H9 (cell line): ENCODE measurements around the gene KIRREL3. TPM values are rescaled to one million over a fixed set of nuclear protein-coding genes. Genes with fewer than 3 reads are reported as not detected.

Experiments used
- DNase-seq: peaks from one replicate; pipeline ENCODE4 v3.0.0-alpha.2; 2017
- H2AFZ ChIP-seq: one replicate; pipeline ENCODE4 v1.6.1; 2013; ENCODE audit warnings: mild to moderate bottlenecking, low read length, control low read depth, moderate library complexity
- H2AK5ac ChIP-seq: 2 replicates; pipeline ENCODE4 v1.6.1; 2013; ENCODE audit warnings: low read length, control low read depth, mixed read lengths; ENCODE audit not compliant: insufficient read length
- H2BK120ac ChIP-seq: one replicate; pipeline ENCODE4 v1.6.1; 2013; ENCODE audit warnings: low read depth, mild to moderate bottlenecking, low read length, control low read depth, inconsistent platforms; ENCODE audit not compliant: poor library complexity, severe bottlenecking
- H2BK12ac ChIP-seq: 2 replicates; pipeline ENCODE4 v1.6.1; 2013; ENCODE audit warnings: low read length, control low read depth, mixed read lengths, low read depth; ENCODE audit not compliant: insufficient read length
- H2BK15ac ChIP-seq: 2 replicates; pipeline ENCODE4 v1.6.1; 2013; ENCODE audit warnings: low read depth, low read length, control low read depth
- H2BK20ac ChIP-seq: one replicate; pipeline ENCODE4 v1.6.1; 2013; ENCODE audit warnings: low read depth, mild to moderate bottlenecking, low read length, control low read depth, inconsistent platforms; ENCODE audit not compliant: poor library complexity, severe bottlenecking
- H2BK5ac ChIP-seq: 2 replicates; pipeline ENCODE4 v1.6.1; 2013; ENCODE audit warnings: low read length, control low read depth, mixed read lengths; ENCODE audit not compliant: insufficient read length
- H3K14ac ChIP-seq: 2 replicates; pipeline ENCODE4 v1.6.1; 2013; ENCODE audit warnings: low read length, control low read depth; ENCODE audit not compliant: insufficient read depth
- H3K18ac ChIP-seq: 2 replicates; pipeline ENCODE4 v1.6.1; 2013; ENCODE audit warnings: low read depth, mild to moderate bottlenecking, mixed read lengths, low read length, control low read depth; ENCODE audit not compliant: insufficient read length
- H3K23ac ChIP-seq: 2 replicates; pipeline ENCODE4 v1.6.1; 2013; ENCODE audit warnings: low read length, control low read depth, mixed read lengths, low read depth; ENCODE audit not compliant: insufficient read length
- H3K23me2 ChIP-seq: 2 replicates; pipeline ENCODE4 v1.6.1; 2013; ENCODE audit warnings: low read depth, mild to moderate bottlenecking, mixed read lengths, low read length, control low read depth; ENCODE audit not compliant: insufficient read length, poor library complexity, severe bottlenecking
- H3K27ac ChIP-seq: 2 replicates; pipeline ENCODE4 v1.5.1; 2013; ENCODE audit warnings: low read length, control low read depth, mixed read lengths, low read depth; ENCODE audit not compliant: insufficient read length
- H3K27me3 ChIP-seq: 2 replicates; pipeline ENCODE4 v1.6.1; 2013; ENCODE audit warnings: low read length, control low read depth, inconsistent platforms; ENCODE audit not compliant: insufficient read depth
- H3K4ac ChIP-seq: 2 replicates; pipeline ENCODE4 v1.6.1; 2013; ENCODE audit warnings: low read depth, mild to moderate bottlenecking, control low read depth, inconsistent platforms, low read length, moderate library complexity
- H3K4me1 ChIP-seq: 2 replicates; pipeline ENCODE4 v1.6.1; 2013; ENCODE audit warnings: low read length, control low read depth, inconsistent platforms; ENCODE audit not compliant: insufficient read depth
- H3K4me2 ChIP-seq: 2 replicates; pipeline ENCODE4 v1.6.1; 2013; ENCODE audit warnings: low read length, control low read depth, mixed read lengths; ENCODE audit not compliant: insufficient read length, insufficient read depth
- H3K56ac ChIP-seq: 2 replicates; pipeline ENCODE4 v1.6.1; 2013; ENCODE audit warnings: low read depth, mild to moderate bottlenecking, mixed read lengths, low read length, control low read depth; ENCODE audit not compliant: insufficient read length
- H3K79me1 ChIP-seq: 2 replicates; pipeline ENCODE4 v1.6.1; 2013; ENCODE audit warnings: low read depth, mild to moderate bottlenecking, moderate library complexity, low read length, control low read depth, inconsistent platforms; ENCODE audit not compliant: insufficient read depth, poor library complexity, severe bottlenecking
- H3K79me2 ChIP-seq: 2 replicates; pipeline ENCODE4 v1.6.1; 2013; ENCODE audit warnings: low read length, control low read depth, inconsistent platforms; ENCODE audit not compliant: insufficient read depth
- H3K9ac ChIP-seq: 2 replicates; pipeline ENCODE4 v1.6.1; 2013; ENCODE audit warnings: low read length, control low read depth, mixed read lengths; ENCODE audit not compliant: insufficient read length; ENCODE audit errors: extremely low read depth
- H3K9me3 ChIP-seq: one replicate; pipeline ENCODE4 v1.6.1; 2013; ENCODE audit warnings: low read depth, low read length, inconsistent platforms; ENCODE audit not compliant: control insufficient read depth
- H3T11ph ChIP-seq: one replicate; pipeline ENCODE4 v1.6.1; 2013; ENCODE audit warnings: mild to moderate bottlenecking, low read length, control low read depth, inconsistent platforms
- H4K20me1 ChIP-seq: one replicate; pipeline ENCODE4 v1.6.1; 2013; ENCODE audit not compliant: control insufficient read depth, insufficient read length, insufficient read depth
- H4K5ac ChIP-seq: 2 replicates; pipeline ENCODE4 v1.6.1; 2013; ENCODE audit warnings: low read depth, mild to moderate bottlenecking, mixed read lengths, low read length, control low read depth; ENCODE audit not compliant: insufficient read length
- H4K8ac ChIP-seq: replicated peaks from 2 replicates; pipeline ENCODE4 v1.6.1; 2013; ENCODE audit warnings: low read length, control low read depth, mixed read lengths, low read depth; ENCODE audit not compliant: insufficient read length
- H4K91ac ChIP-seq: 2 replicates; pipeline ENCODE4 v1.6.1; 2013; ENCODE audit warnings: low read depth, mild to moderate bottlenecking, moderate library complexity, mixed read lengths, low read length, control low read depth; ENCODE audit not compliant: insufficient read length
- H3K27ac Mint-ChIP-seq, 3 experiments: 2 replicates in 2 of 3; 3 replicates in 1 of 3; pipeline ENCODE4 v1.8.0; 2020 to 2021; ENCODE audit warnings: mixed read lengths in 3 of 3, mild to moderate bottlenecking in 1 of 3, moderate library complexity in 1 of 3
- H3K27me3 Mint-ChIP-seq: 2 replicates; pipeline ENCODE4 v1.8.0; 2021; ENCODE audit warnings: low read depth, mild to moderate bottlenecking, moderate library complexity, mixed read lengths
- H3K36me3 Mint-ChIP-seq, 3 experiments: 2 replicates in 2 of 3; 3 replicates in 1 of 3; pipeline ENCODE4 v1.8.0; 2020 to 2021; ENCODE audit warnings: low read depth in 3 of 3, mixed read lengths in 3 of 3; ENCODE audit not compliant: insufficient read depth in 1 of 3
- H3K4me1 Mint-ChIP-seq, 2 experiments: 2 replicates each; pipeline ENCODE4 v1.8.0; 2020; ENCODE audit warnings: mixed read lengths in 2 of 2
- H3K4me3 Mint-ChIP-seq, 2 experiments: 2 replicates in 1 of 2; 3 replicates in 1 of 2; pipeline ENCODE4 v1.8.0; 2020 to 2021; ENCODE audit warnings: mild to moderate bottlenecking in 2 of 2, mixed read lengths in 2 of 2, moderate library complexity in 1 of 2
- H3K9me3 Mint-ChIP-seq, 2 experiments: 2 replicates in 1 of 2; 3 replicates in 1 of 2; pipeline ENCODE4 v1.8.0; 2020; ENCODE audit warnings: mild to moderate bottlenecking in 2 of 2, mixed read lengths in 2 of 2, moderate library complexity in 1 of 2
- CTCF ChIP-seq: fragments of 200-600 bp; sonication (generic); conservative IDR thresholded peaks from 3 replicates; pipeline ENCODE4 v1.8.0; 2021; ENCODE audit warnings: antibody characterized with exemption, mild to moderate bottlenecking
- WGBS: extraction: QIAGEN DNeasy Blood & Tissue Kit; methylation state at CpG from one replicate; pipeline ENCODE4 v1.1.7; 2013; ENCODE audit warnings: missing lambda C conversion rate, low lambda C conversion rate, mixed read lengths; ENCODE audit not compliant: insufficient read length; ENCODE audit errors: extremely low coverage; 5-methylcytosine and 5-hydroxymethylcytosine counted together
- total RNA-seq: library from RNA; stranded (reverse); gene quantifications from 2 replicates; pipeline ENCODE4 v1.2.1, GENCODE V29; 2021

The KIRREL3 gene
- total RNA-seq, 1 experiment from 2014 or later, result 0.17 TPM

- H3K23me2 ChIP-seq, result no peaks in the 10 kb centered on the region
- Mint-ChIP-seq H3K27ac (no peak overlapping the region), H3K4me1 (no peaks in the 10 kb centered on the region), H3K27me3 (peaks cover 6% of the 10 kb centered on the region), H3K4me3 (no peak overlapping the region), H3K36me3 (peaks cover 3 to 4% (median 3%) of the 10 kb centered on the region in 3 experiments; a peak in 3 of 7 replicates), H3K9me3 (peaks cover 0 to 3% of the 10 kb centered on the region in 2 experiments)
- no peak overlapping the region for H4K91ac ChIP-seq
- H2BK20ac ChIP-seq, result no peak overlapping the region
- no peak overlapping the region for H2AK5ac ChIP-seq
- no peaks in the 10 kb centered on the region for H4K20me1 ChIP-seq
- H3K56ac ChIP-seq, result no peak overlapping the region
- no peak overlapping the region for H3K23ac ChIP-seq
- no peak overlapping the region for H2AFZ ChIP-seq
- no peak overlapping the region for H2BK5ac ChIP-seq
- no peak overlapping the region for H2BK12ac ChIP-seq
- H3T11ph ChIP-seq, result no peak overlapping the region
- H3K27me3 ChIP-seq, result no peaks in the 10 kb centered on the region
- DNase-seq, result no peak
- no CpG with 5 or more reads among the region's 7 CpGs for WGBS
- H2BK15ac ChIP-seq, result no peak overlapping the region
- H3K4me2 ChIP-seq, result no peak overlapping the region
- no peak overlapping the region for H3K27ac ChIP-seq
- H4K5ac ChIP-seq, result no peak overlapping the region
- H4K8ac ChIP-seq, result no peak overlapping the region
- no peaks in the 10 kb centered on the region for H3K79me1 ChIP-seq
- H3K9me3 ChIP-seq, result peaks cover 6% of the 10 kb centered on the region
- H3K79me2 ChIP-seq, result no peaks in the 10 kb centered on the region
- H3K4me1 ChIP-seq, result no peaks in the 10 kb centered on the region
- H3K18ac ChIP-seq, result no peak overlapping the region
- H3K4ac ChIP-seq, result no peak overlapping the region
- no peak overlapping the region for H3K14ac ChIP-seq
- no peak overlapping the region for H3K9ac ChIP-seq
- TF ChIP-seq CTCF, result no peak
- no peak overlapping the region for H2BK120ac ChIP-seq
Measured at GRCh38 chr11:126840201-126840886, 160.2 kb downstream of the KIRREL3 start.
